ENCODE measurements around the gene TNFAIP2.

Gene TNFAIP2

DNA sequence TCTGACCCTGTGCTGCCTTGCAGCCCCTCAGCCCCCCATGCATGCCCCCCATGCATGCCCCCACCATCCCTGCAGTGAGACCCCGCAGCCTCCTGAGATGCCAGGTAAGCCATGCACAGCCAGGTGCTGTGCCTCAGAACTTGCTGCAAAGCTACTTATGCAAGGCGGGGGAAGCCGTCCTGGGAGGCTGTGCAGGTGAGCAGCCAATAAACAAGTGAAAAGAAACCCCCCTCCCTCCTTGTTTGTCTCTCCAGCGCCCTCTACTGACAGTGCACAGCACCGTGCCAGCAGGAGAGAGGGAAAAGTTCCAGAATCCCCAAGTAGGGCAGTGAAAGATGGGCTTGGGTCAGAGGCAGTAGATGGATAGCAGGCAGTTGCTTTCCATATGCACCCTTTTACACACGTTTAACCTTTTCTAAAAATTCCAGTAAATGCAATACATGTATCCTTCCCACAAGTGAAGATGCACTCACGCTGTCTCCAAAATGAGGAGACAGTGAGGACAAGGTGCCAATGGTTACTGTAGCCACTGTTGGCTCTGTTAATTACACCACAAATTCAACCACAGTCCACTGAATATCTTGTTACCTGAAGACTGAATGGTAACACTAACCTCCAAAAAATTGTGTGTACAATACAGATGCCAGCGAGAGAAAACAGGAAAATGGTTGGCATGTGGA is 18.0 kb downstream of the TNFAIP2 start:
- H3K4me1 ChIP-seq (ENCODE audit: low read depth, poor library complexity, severe bottlenecking), result peaks cover 19% of the 10 kb centered on the region
- H3K79me2 ChIP-seq (ENCODE audit: insufficient read depth, low read depth), result no peaks in the 10 kb centered on the region
- H3K9ac ChIP-seq, result no peak overlapping the region
- H3K4me3 ChIP-seq (IDR thresholded peaks at IDR 0.05; ENCODE audit: insufficient read depth, low read depth, low read length), result no peak overlapping the region
- no peaks in the 10 kb centered on the region for H3K27me3 ChIP-seq (ENCODE audit: insufficient read depth, low read depth)
- no peak overlapping the region for H2AFZ ChIP-seq (ENCODE audit: low read depth)
- H3K4me2 ChIP-seq, result no peak overlapping the region
- no peak overlapping the region for H3K27ac ChIP-seq
- H3K36me3 ChIP-seq (ENCODE audit: insufficient read depth), result no peaks in the 10 kb centered on the region
- no peaks in the 10 kb centered on the region for H4K20me1 ChIP-seq (ENCODE audit: insufficient read depth)
- TF ChIP-seq, protein P1, sequence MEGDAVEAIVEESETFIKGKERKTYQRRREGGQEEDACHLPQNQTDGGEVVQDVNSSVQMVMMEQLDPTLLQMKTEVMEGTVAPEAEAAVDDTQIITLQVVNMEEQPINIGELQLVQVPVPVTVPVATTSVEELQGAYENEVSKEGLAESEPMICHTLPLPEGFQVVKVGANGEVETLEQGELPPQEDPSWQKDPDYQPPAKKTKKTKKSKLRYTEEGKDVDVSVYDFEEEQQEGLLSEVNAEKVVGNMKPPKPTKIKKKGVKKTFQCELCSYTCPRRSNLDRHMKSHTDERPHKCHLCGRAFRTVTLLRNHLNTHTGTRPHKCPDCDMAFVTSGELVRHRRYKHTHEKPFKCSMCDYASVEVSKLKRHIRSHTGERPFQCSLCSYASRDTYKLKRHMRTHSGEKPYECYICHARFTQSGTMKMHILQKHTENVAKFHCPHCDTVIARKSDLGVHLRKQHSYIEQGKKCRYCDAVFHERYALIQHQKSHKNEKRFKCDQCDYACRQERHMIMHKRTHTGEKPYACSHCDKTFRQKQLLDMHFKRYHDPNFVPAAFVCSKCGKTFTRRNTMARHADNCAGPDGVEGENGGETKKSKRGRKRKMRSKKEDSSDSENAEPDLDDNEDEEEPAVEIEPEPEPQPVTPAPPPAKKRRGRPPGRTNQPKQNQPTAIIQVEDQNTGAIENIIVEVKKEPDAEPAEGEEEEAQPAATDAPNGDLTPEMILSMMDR (conservative IDR thresholded peaks at IDR 0.05; ENCODE audit: low read depth, low read length), result peak; percentile 84

DNA sequence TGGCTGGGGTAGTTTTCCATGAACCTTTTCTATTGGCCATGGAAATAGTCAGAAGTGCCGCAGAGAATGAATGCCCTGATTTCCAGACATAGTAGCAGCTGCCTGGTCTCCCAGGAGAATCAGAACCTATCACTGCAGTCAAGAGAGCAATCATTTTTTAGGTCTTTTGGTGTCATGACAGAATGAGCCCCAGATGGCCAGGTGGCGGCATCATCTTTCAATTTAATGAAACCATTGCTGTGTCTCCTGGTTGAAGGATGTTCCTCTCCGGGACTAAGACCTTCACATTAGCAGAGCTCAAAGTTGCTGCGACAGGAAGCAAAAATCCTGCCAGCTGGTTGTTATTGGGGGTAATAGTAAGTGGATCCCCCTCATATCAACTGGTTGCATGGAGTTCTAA is 18.8 kb downstream of the TNFAIP2 start:
- no peak overlapping the region for H2AFZ ChIP-seq (ENCODE audit: low read depth)
- no peaks in the 10 kb centered on the region for H3K36me3 ChIP-seq (ENCODE audit: insufficient read depth)
- no peak overlapping the region for H3K27ac ChIP-seq
- no peaks in the 10 kb centered on the region for H3K27me3 ChIP-seq (ENCODE audit: insufficient read depth, low read depth)
- peaks cover 19% of the 10 kb centered on the region for H3K4me1 ChIP-seq (ENCODE audit: low read depth, poor library complexity, severe bottlenecking)
- H3K4me3 ChIP-seq (IDR thresholded peaks at IDR 0.05; ENCODE audit: insufficient read depth, low read depth, low read length), result no peak overlapping the region
- H4K20me1 ChIP-seq (ENCODE audit: insufficient read depth), result no peaks in the 10 kb centered on the region
- H3K9ac ChIP-seq, result no peak overlapping the region
- no peaks in the 10 kb centered on the region for H3K79me2 ChIP-seq (ENCODE audit: insufficient read depth, low read depth)
- no peak overlapping the region for H3K4me2 ChIP-seq
- TF ChIP-seq, protein P1 (conservative IDR thresholded peaks at IDR 0.05; ENCODE audit: low read depth, low read length), result no peak

DNA sequence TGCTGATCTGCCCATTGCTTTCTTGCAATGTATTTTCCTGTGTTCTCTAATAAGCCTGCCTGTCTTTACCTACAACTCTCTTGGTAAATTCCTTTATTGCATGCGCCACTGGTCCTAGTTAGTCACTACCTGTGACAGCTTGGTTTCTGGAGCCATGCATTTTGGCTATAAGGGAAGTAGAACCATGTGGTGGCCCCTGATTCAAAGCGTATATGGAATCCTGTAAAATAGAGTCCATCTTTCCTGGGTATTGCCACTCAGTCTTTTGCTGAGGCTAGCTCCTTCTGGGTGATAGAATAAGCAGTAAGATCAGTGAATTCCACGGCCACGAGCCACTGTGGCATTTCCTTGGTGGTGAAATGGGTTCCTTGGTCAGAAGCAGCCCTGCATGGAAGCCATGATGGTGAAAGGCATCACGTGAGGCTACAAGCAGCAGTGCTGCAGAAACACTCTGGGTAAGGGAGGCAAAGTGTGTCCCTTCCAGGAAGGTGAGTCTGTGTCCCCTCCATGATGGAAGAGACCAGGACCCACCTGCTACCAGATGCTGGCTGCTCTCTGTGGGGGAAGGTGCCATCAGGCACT is 19.6 kb downstream of the TNFAIP2 start:
- Histone ChIP-seq H3K27me3 (ENCODE audit: insufficient read depth, low read depth) (no peaks in the 10 kb centered on the region), H4K20me1 (ENCODE audit: insufficient read depth) (no peaks in the 10 kb centered on the region), H3K36me3 (ENCODE audit: insufficient read depth) (no peaks in the 10 kb centered on the region), H2AFZ (ENCODE audit: low read depth) (no peak overlapping the region), H3K4me2 (no peak overlapping the region), H3K4me3 (IDR thresholded peaks at IDR 0.05; ENCODE audit: insufficient read depth, low read depth, low read length) (no peak overlapping the region), H3K27ac (no peak overlapping the region), H3K9ac (no peak overlapping the region), H3K4me1 (ENCODE audit: low read depth, poor library complexity, severe bottlenecking) (peaks cover 19% of the 10 kb centered on the region), H3K79me2 (ENCODE audit: insufficient read depth, low read depth) (no peaks in the 10 kb centered on the region)
- TF ChIP-seq, protein P1 (conservative IDR thresholded peaks at IDR 0.05; ENCODE audit: low read depth, low read length), result no peak

DNA sequence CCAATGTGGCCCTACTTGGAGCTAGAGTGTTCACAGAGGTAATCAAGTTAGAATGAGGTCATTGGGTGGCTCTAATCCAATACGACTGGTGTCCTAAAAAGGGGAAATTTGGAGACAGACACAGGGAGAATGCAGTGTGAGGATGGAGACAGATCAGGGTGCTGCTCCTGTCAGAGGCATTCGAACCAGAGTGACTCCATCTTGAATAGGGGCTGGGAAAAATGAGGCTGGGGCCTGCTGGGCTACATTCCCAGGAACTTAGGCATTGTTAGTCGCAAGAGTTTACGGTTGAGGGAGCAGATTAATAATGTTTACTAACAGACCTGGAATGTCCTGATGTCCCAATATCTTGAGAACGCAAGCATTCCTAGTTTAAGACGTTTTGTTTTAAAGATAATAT is 20.2 kb downstream of the TNFAIP2 start:
- H3K36me3 ChIP-seq (ENCODE audit: insufficient read depth), result no peaks in the 10 kb centered on the region
- no peaks in the 10 kb centered on the region for H4K20me1 ChIP-seq (ENCODE audit: insufficient read depth)
- H2AFZ ChIP-seq (ENCODE audit: low read depth), result no peak overlapping the region
- no peak overlapping the region for H3K4me3 ChIP-seq (IDR thresholded peaks at IDR 0.05; ENCODE audit: insufficient read depth, low read depth, low read length)
- no peak overlapping the region for H3K27ac ChIP-seq
- H3K79me2 ChIP-seq (ENCODE audit: insufficient read depth, low read depth), result no peaks in the 10 kb centered on the region
- H3K27me3 ChIP-seq (ENCODE audit: insufficient read depth, low read depth), result no peaks in the 10 kb centered on the region
- H3K4me1 ChIP-seq (ENCODE audit: low read depth, poor library complexity, severe bottlenecking), result peaks cover 19% of the 10 kb centered on the region
- no peak overlapping the region for H3K9ac ChIP-seq
- TF ChIP-seq, protein P1 (conservative IDR thresholded peaks at IDR 0.05; ENCODE audit: low read depth, low read length), result no peak
- no peak overlapping the region for H3K4me2 ChIP-seq

Data from KMS-11 (cell line).